ENCODE measurements around the gene PPP3CB.

DNA sequence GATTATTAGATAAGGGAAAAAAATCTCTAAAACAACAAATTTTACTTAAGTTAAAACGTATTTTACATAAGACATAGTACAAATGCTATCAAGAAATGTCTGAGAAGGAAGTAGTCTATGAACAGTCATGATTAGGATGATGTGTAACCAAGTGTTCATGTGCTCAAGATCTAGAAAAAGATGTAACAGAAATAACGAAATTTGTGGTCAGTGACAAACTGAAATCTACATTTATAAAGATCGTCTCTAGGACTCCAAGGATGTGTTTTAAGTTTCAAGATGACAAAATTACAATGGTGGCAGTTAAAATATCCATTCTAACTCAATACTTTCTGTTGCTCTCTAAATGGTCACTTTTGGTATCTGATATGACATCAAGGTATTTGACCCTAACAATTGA is 17.2 kb downstream of the PPP3CB start:
- no peak for TF ChIP-seq EZH2 (IDR thresholded peaks at IDR 0.05; ENCODE audit: borderline replicate concordance, insufficient read depth, low read depth, low read length, poor library complexity, severe bottlenecking)
- TF ChIP-seq, protein P1, sequence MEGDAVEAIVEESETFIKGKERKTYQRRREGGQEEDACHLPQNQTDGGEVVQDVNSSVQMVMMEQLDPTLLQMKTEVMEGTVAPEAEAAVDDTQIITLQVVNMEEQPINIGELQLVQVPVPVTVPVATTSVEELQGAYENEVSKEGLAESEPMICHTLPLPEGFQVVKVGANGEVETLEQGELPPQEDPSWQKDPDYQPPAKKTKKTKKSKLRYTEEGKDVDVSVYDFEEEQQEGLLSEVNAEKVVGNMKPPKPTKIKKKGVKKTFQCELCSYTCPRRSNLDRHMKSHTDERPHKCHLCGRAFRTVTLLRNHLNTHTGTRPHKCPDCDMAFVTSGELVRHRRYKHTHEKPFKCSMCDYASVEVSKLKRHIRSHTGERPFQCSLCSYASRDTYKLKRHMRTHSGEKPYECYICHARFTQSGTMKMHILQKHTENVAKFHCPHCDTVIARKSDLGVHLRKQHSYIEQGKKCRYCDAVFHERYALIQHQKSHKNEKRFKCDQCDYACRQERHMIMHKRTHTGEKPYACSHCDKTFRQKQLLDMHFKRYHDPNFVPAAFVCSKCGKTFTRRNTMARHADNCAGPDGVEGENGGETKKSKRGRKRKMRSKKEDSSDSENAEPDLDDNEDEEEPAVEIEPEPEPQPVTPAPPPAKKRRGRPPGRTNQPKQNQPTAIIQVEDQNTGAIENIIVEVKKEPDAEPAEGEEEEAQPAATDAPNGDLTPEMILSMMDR (IDR thresholded peaks at IDR 0.05): no peak

Measured in B cell (primary cell).